ENCODE results near the gene OPRM1.

The OPRM1 gene

GRCh38 chr6:154213782-154214181 lies 174.7 kb downstream of the OPRM1 start:
- DNase-seq: no peak

- DNase-seq: peak; percentile 68
These were observed 179.3 kb downstream of the OPRM1 start for GRCh38 chr6:154218301-154218700.

GRCh38 chr6:154218787-154219186 lies 179.7 kb downstream of the OPRM1 start:
- DNase-seq: no peak

GRCh38 chr6:154219250-154219649 lies 180.2 kb downstream of the OPRM1 start:
- no peak for DNase-seq

GRCh38 chr6:154222716-154223115 lies 183.7 kb downstream of the OPRM1 start:
- DNase-seq: no peak

- DNase-seq: no peak
These were observed 184.3 kb downstream of the OPRM1 start for GRCh38 chr6:154223296-154223695.

- no peak for DNase-seq
These were observed 187.4 kb downstream of the OPRM1 start for GRCh38 chr6:154226461-154226860.

- no peak for DNase-seq
These were observed 189.0 kb downstream of the OPRM1 start for GRCh38 chr6:154227862-154228520.

- no peak for DNase-seq
These were observed 189.5 kb downstream of the OPRM1 start for GRCh38 chr6:154228521-154228905.

- DNase-seq: peak; percentile 82
These were observed 190.7 kb downstream of the OPRM1 start for GRCh38 chr6:154229786-154230185.

GRCh38 chr6:154230393-154230792 lies 191.4 kb downstream of the OPRM1 start:
- peak; percentile 45 for DNase-seq

- DNase-seq: peak; percentile 41
These were observed 192.0 kb downstream of the OPRM1 start for GRCh38 chr6:154230910-154231595.

- DNase-seq: no peak
These were observed 193.2 kb downstream of the OPRM1 start for GRCh38 chr6:154232013-154232910.

GRCh38 chr6:154233383-154233782 lies 194.3 kb downstream of the OPRM1 start:
- DNase-seq: no peak

GRCh38 chr6:154234019-154234772 lies 195.2 kb downstream of the OPRM1 start:
- DNase-seq: peak; percentile 69

GRCh38 chr6:154236646-154237301 lies 197.7 kb downstream of the OPRM1 start:
- no peak for DNase-seq

GRCh38 chr6:154238831-154239230 lies 199.8 kb downstream of the OPRM1 start:
- DNase-seq: peak; percentile 36

GRCh38 chr6:154239392-154239791 lies 200.4 kb downstream of the OPRM1 start:
- peak; percentile 46 for DNase-seq

GRCh38 chr6:154241061-154241460 lies 202.0 kb downstream of the OPRM1 start:
- DNase-seq: peak; percentile 69

- DNase-seq: peak; percentile 19
These were observed 202.5 kb downstream of the OPRM1 start for GRCh38 chr6:154241581-154241980.

GRCh38 chr6:154242617-154243357 lies 203.7 kb downstream of the OPRM1 start:
- DNase-seq: no peak
